Neural cell (in vitro differentiated cells): ENCODE results near the gene USP46. TPM values are rescaled to one million over a fixed set of nuclear protein-coding genes. Genes with fewer than 3 reads are reported as not detected.

ENCODE experiments used
- H2AFZ ChIP-seq: fragments of 200-600, 300-800 bp; sonication (generic), shearing (Covaris generic); 2 replicates; pipeline ENCODE4 v1.6.0; 2014; ENCODE audit warnings: low read depth, mild to moderate bottlenecking, antibody characterized with exemption, low read length, moderate library complexity
- H3F3A ChIP-seq: fragments of 200-600 bp; shearing (Covaris generic); 2 replicates; pipeline ENCODE4 v1.6.1; 2016; ENCODE audit warnings: mild to moderate bottlenecking, moderate library complexity, mixed read lengths, antibody characterized with exemption, low read length; ENCODE audit not compliant: insufficient read depth, poor library complexity, severe bottlenecking
- H3K27ac ChIP-seq: fragments of 200-600, 300-800 bp; sonication (generic), shearing (Covaris generic); 2 replicates; pipeline ENCODE4 v1.5.1; 2014; ENCODE audit warnings: mild to moderate bottlenecking, low read length, moderate library complexity
- H3K27me3 ChIP-seq: fragments of 300-800, 200-600 bp; sonication (generic), shearing (Covaris generic); 2 replicates; pipeline ENCODE4 v1.6.0; 2014; ENCODE audit warnings: mild to moderate bottlenecking, low read depth, low read length, moderate library complexity; ENCODE audit not compliant: insufficient read depth
- H3K36me3 ChIP-seq: fragments of 300-800, 200-600 bp; sonication (generic), shearing (Covaris generic); 2 replicates; pipeline ENCODE4 v1.5.1; 2014; ENCODE audit warnings: mild to moderate bottlenecking, antibody characterized with exemption, low read length, moderate library complexity; ENCODE audit not compliant: insufficient read depth
- H3K4me2 ChIP-seq: fragments of 300-800, 200-600 bp; sonication (generic), shearing (Covaris generic); 2 replicates; pipeline ENCODE4 v1.6.0; 2014; ENCODE audit warnings: mild to moderate bottlenecking, low read length
- H3K4me3 ChIP-seq: fragments of 300-800, 200-600 bp; sonication (generic), shearing (Covaris generic); 2 replicates; pipeline ENCODE4 v1.5.1; 2014; ENCODE audit warnings: mild to moderate bottlenecking, low read length, moderate library complexity
- H3K79me2 ChIP-seq: fragments of 200-600 bp; shearing (Covaris generic); replicated peaks from 2 replicates; pipeline ENCODE4 v1.6.0; 2014; ENCODE audit warnings: mild to moderate bottlenecking, low read length, moderate library complexity; ENCODE audit not compliant: insufficient read depth
- H3K9ac ChIP-seq: fragments of 300-800, 200-600 bp; sonication (generic), shearing (Covaris generic); 2 replicates; pipeline ENCODE4 v1.6.1; 2016; ENCODE audit warnings: mild to moderate bottlenecking, low read length, mixed read lengths
- H3K9me2 ChIP-seq: fragments of 200-600 bp; shearing (Covaris generic); 2 replicates; pipeline ENCODE4 v1.6.1; 2016; ENCODE audit warnings: mild to moderate bottlenecking, low read length, mixed read lengths; ENCODE audit not compliant: insufficient read depth
- H3K9me3 ChIP-seq: fragments of 200-600, 300-800 bp; sonication (generic), shearing (Covaris generic); 2 replicates; pipeline ENCODE4 v1.6.1; 2016; ENCODE audit warnings: mild to moderate bottlenecking, mixed run types, low read length, moderate library complexity, mixed read lengths
- H4K20me1 ChIP-seq: fragments of 200-600 bp; shearing (Covaris generic); 2 replicates; pipeline ENCODE4 v1.6.1; 2016; ENCODE audit warnings: mild to moderate bottlenecking, mixed run types; ENCODE audit not compliant: insufficient read depth
- CTCF ChIP-seq: fragments of 450-650 bp; IDR thresholded peaks from 2 replicates; pipeline ENCODE4 v1.5.1; 2014; ENCODE audit warnings: antibody characterized with exemption, mild to moderate bottlenecking, moderate library complexity; ENCODE audit not compliant: poor library complexity, severe bottlenecking
- EP300 ChIP-seq: fragments of 450-650 bp; conservative IDR thresholded peaks from 2 replicates; pipeline ENCODE4 v1.6.1; 2014; ENCODE audit warnings: antibody characterized with exemption, mild to moderate bottlenecking, moderate library complexity; ENCODE audit not compliant: poor library complexity, severe bottlenecking
- EZH2 ChIP-seq: fragments of 200-600, 300-800 bp; shearing (Covaris generic), sonication (generic); IDR thresholded peaks from 2 replicates; pipeline ENCODE4 v1.6.1; 2014; ENCODE audit warnings: antibody characterized with exemption, low read length, borderline replicate concordance, mild to moderate bottlenecking; ENCODE audit not compliant: insufficient read depth, poor library complexity, severe bottlenecking
- MXI1 ChIP-seq: fragments of 450-650 bp; conservative IDR thresholded peaks from 2 replicates; pipeline ENCODE4 v1.6.1; 2014; ENCODE audit warnings: antibody characterized with exemption, mild to moderate bottlenecking; ENCODE audit not compliant: poor library complexity, severe bottlenecking
- POLR2AphosphoS5 ChIP-seq: IDR thresholded peaks from 2 replicates; pipeline ENCODE4 v1.6.1; 2012
- RAD21 ChIP-seq: fragments of 450-650 bp; conservative IDR thresholded peaks from 2 replicates; pipeline ENCODE4 v1.6.1; 2014; ENCODE audit warnings: antibody characterized with exemption, mild to moderate bottlenecking, moderate library complexity
- REST ChIP-seq: IDR thresholded peaks from 2 replicates; pipeline ENCODE4 v1.6.1; 2012; ENCODE audit warnings: borderline replicate concordance
- SMC3 ChIP-seq: fragments of 450-650 bp; conservative IDR thresholded peaks from 2 replicates; pipeline ENCODE4 v1.6.1; 2014; ENCODE audit warnings: antibody characterized with exemption, mild to moderate bottlenecking, moderate library complexity; ENCODE audit not compliant: poor library complexity
- TAF1 ChIP-seq: IDR thresholded peaks from 2 replicates; pipeline ENCODE4 v1.6.1; 2012; ENCODE audit warnings: low read depth
- polyA plus RNA-seq: library from polyadenylated mRNA; depleted of rRNA; stranded (reverse); fragments of >200 nt; gene quantifications from 2 replicates; pipeline ENCODE4 v1.2.3, GENCODE V29; 2014

USP46 gene
- polyA plus RNA-seq, 1 donor from 2014 or later, result 14.1 TPM

- no peaks in the 10 kb centered on the region for H3K9me2 ChIP-seq
- H2AFZ ChIP-seq, result no peak overlapping the region
- no peaks in the 10 kb centered on the region for H3F3A ChIP-seq
- H3K4me2 ChIP-seq, result no peak overlapping the region
- peaks cover 9% of the 10 kb centered on the region for H3K79me2 ChIP-seq
- TF ChIP-seq REST, result no peak
- no peak for TF ChIP-seq RAD21
- no peak for TF ChIP-seq EP300
- no peak for TF ChIP-seq POLR2AphosphoS5
- TF ChIP-seq MXI1, result no peak
- no peak for TF ChIP-seq SMC3
- TF ChIP-seq TAF1, result no peak
- no peak for TF ChIP-seq EZH2
- no peak for TF ChIP-seq CTCF
- H3K27ac ChIP-seq, result peak overlapping the region; percentile 28
- H3K36me3 ChIP-seq, result no peaks in the 10 kb centered on the region
- peak overlapping the region; percentile 82 for H3K9ac ChIP-seq
- no peaks in the 10 kb centered on the region for H3K9me3 ChIP-seq
- H4K20me1 ChIP-seq, result no peaks in the 10 kb centered on the region
- H3K27me3 ChIP-seq, result no peaks in the 10 kb centered on the region
- H3K4me3 ChIP-seq, result peak overlapping the region; percentile 78
These were observed 480 bp downstream of the USP46 start for GRCh38 chr4:52658641-52659000.

- Histone ChIP-seq H3K9me3 (no peaks in the 10 kb centered on the region), H3K36me3 (no peaks in the 10 kb centered on the region), H3K79me2 (peaks cover 15% of the 10 kb centered on the region), H3F3A (no peaks in the 10 kb centered on the region), H3K27me3 (no peaks in the 10 kb centered on the region), H3K4me2 (no peak overlapping the region), H3K4me3 (peak overlapping the region; percentile 78), H3K9ac (no peak overlapping the region), H3K27ac (no peak overlapping the region), H2AFZ (no peak overlapping the region), H3K9me2 (no peaks in the 10 kb centered on the region), H4K20me1 (no peaks in the 10 kb centered on the region)
- TF ChIP-seq TAF1 (no peak), REST (no peak), EZH2 (no peak), RAD21 (no peak), EP300 (no peak), CTCF (no peak), SMC3 (no peak), MXI1 (no peak)
These were observed 1.2 kb downstream of the USP46 start for GRCh38 chr4:52657618-52658501.
